Ureter (tissue), 1 donor: ENCODE measurements around the gene SCARF2. TPM values are rescaled to one million over a fixed set of nuclear protein-coding genes. Genes with fewer than 3 reads are reported as not detected.

Experiments used
- DNase-seq: peaks from one replicate; pipeline ENCODE4 v3.0.0-alpha.2; 2020; ENCODE audit warnings: low spot score
- total RNA-seq: library from RNA; stranded (reverse); gene quantifications from one replicate; pipeline ENCODE4 v1.2.4, GENCODE V29; 2023
- donor health status: DM: yes; HTN: yes; CAD: no.

Gene SCARF2
- total RNA-seq, 1 donor from 2014 or later, result 11.0 TPM

GRCh38 chr22:20439928-20440575, 2.4 kb upstream of the SCARF2 start:
- no peak for DNase-seq

- DNase-seq, result no peak
Observed at GRCh38 chr22:20439556-20439927, 1.9 kb upstream of the SCARF2 start.

- no peak for DNase-seq
Observed at GRCh38 chr22:20438678-20439492, 1.3 kb upstream of the SCARF2 start.

DNA sequence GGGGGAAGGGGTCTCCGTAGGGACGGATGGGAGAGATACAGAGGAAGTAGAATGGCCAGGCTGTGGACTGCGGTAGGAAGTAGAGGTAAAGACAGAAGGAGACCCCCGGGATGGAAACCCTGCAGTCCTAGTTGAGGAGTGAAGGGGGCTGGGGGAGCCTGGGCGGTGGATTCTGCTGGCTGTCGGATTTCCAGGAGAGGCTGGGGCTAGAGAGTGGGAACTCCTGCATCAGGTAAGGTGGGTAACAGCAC, 727 bp upstream of the SCARF2 start:
- DNase-seq, result no peak

DNA sequence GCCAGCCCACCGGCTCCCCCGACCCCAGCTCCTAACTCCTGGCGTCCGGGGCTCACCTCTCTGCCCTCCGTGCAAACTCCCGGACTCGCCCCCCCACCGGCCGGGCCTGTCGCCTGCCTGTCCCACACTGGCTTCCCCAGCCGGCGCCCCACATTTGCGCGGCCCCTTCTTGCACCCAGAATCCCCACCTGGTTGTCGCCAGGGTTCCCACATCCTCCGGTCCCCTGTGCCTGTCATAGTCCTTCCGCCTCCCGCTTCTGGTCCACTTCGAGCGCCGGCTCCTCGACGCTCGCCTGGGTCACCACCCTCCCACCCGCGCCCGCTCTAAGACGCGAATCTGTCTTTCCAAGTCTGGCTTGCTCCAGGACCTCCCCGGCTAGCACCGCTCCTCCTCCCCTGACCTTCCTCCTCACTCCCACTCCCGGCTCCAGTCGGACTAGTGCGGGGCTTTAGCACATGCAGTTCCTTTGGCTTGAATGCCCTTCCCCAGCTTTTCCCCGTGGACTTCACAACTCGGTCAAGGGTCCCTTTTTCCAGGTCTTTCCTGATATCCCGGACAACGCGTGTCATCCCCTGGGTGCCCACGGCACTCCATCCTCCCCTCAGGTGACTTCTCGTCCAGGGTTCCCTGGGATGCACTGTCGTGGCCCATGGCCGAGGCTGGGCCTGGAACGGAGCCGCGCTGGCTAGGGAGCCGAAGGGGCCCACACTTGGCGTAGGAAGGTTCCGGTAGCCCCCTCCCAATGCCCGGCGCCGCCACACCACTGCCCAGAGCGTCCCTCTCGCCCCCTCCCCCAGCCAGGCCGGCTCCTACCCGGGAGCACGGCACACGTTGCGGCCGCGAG, 635 bp downstream of the SCARF2 start:
- DNase-seq, result no peak

GRCh38 chr22:20436307-20436767, 1.3 kb downstream of the SCARF2 start:
- no peak for DNase-seq

- DNase-seq, result no peak
Observed at GRCh38 chr22:20435436-20436306, 2.0 kb downstream of the SCARF2 start.

- DNase-seq, result no peak
Observed at GRCh38 chr22:20434773-20435172, 2.9 kb downstream of the SCARF2 start.

DNA sequence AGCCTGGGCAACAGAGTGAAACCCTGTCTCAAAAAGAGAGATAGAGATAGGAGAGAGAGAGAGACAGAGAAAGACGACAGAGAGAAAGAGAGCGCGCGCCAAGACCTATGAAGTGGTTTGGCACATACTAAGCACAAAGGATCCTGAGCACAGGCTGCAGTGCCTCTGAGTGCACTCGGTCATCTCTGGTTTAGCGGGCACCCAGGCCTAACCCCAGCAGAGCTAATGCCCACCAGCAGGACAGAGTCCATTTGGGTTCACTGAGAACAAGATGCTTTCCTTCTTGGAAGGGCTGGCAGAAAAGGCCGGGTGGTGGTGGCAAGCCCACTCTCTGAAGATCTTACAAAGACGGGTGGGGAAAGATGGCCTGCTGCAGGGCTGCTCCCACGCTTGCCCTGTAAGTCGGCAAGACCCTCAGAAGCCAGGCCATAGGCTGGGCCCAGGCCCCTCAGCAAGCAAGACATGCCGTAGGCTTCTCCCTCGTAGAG, 3.3 kb downstream of the SCARF2 start:
- no peak for DNase-seq

- no peak for DNase-seq
Observed at GRCh38 chr22:20433686-20434241, 3.9 kb downstream of the SCARF2 start.

- no peak for DNase-seq
Observed at GRCh38 chr22:20433191-20433590, 4.4 kb downstream of the SCARF2 start.

- no peak for DNase-seq
Observed at GRCh38 chr22:20432244-20432686, 5.4 kb downstream of the SCARF2 start.

DNA sequence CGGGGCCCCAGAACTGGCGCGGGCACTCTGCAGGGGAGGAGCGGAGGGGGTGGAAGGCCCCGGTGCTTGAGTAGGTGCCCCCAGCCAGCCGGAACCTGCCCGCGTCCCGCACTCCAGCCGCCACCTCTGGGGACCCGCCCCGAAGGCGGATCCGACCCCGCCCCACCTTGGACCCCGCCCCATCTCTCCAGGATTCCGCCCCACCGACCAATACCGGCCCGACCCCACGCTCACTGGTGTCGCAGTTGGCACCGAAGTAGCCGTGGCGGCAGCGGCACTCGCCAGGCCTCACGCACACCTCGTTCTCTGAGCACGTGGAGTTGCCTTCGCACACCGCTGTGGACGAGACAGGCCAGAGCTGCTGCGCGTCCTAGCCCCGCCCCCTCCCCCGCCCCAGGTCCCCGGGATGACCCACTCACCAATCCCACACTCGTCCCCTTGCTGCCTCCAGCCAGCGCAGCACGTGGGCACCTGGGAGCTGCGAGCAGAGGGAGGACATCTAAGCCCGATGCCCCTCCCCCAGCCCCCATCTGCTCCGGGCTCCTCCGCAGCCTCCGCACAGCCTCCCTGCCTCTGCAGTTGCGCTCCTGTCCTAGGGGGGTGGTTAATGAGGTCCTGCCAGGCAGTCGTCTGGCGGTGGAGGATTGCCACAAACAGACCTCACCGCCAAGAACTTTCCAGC, 6.0 kb downstream of the SCARF2 start:
- no peak for DNase-seq

GRCh38 chr22:20430720-20431510, 6.7 kb downstream of the SCARF2 start:
- no peak for DNase-seq

DNA sequence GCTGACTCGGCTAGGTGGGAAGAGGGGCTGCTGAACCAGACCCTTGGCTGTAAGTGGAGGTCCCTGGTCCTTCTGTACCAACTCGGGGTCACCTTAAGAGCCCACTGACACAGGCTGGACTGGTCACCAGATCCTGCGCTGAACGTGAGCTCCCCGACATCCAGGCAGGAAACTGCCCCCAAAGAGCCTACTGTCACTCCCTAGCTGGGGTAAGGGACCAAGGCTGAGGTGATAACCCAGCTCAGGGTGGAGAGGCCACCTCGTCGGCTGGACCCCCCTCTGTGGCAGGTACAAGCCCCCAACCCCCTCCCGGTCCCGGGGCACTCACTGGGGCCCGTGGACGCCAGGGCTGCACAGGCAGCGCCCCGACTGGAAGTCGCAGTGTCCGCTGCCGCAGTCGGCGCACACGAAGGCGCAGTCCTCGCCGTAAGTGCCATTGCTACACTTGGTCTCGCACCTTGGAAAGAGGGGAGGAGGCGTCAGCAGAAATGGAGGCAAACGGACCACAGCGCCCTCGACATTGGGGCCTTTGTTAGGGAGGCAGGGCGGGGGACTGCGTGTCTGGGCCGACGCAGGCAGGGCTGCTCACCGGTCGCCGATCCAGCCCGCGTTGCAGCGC, 7.4 kb downstream of the SCARF2 start:
- DNase-seq, result no peak

GRCh38 chr22:20429254-20430100, 8.1 kb downstream of the SCARF2 start:
- DNase-seq, result peak; percentile 64

- DNase-seq, result no peak
Observed at GRCh38 chr22:20428496-20429253, 8.9 kb downstream of the SCARF2 start.
